H9 (cell line): Measurements from ENCODE around the gene OXCT2. TPM values are rescaled to one million over a fixed set of nuclear protein-coding genes. Genes with fewer than 3 reads are reported as not detected.
"Not testable (repeated sequence)": the region's sequence is repeated elsewhere in the genome, so short reads cannot be mapped to it uniquely, and the experiment has no call there.

ENCODE experiments used
- DNase-seq: peaks from one replicate; pipeline ENCODE4 v3.0.0-alpha.2; 2017
- H2AFZ ChIP-seq: one replicate; pipeline ENCODE4 v1.6.1; 2013; ENCODE audit warnings: mild to moderate bottlenecking, low read length, control low read depth, moderate library complexity
- H2AK5ac ChIP-seq: 2 replicates; pipeline ENCODE4 v1.6.1; 2013; ENCODE audit warnings: low read length, control low read depth, mixed read lengths; ENCODE audit not compliant: insufficient read length
- H2BK120ac ChIP-seq: one replicate; pipeline ENCODE4 v1.6.1; 2013; ENCODE audit warnings: low read depth, mild to moderate bottlenecking, low read length, control low read depth, inconsistent platforms; ENCODE audit not compliant: poor library complexity, severe bottlenecking
- H2BK12ac ChIP-seq: 2 replicates; pipeline ENCODE4 v1.6.1; 2013; ENCODE audit warnings: low read length, control low read depth, mixed read lengths, low read depth; ENCODE audit not compliant: insufficient read length
- H2BK15ac ChIP-seq: 2 replicates; pipeline ENCODE4 v1.6.1; 2013; ENCODE audit warnings: low read depth, low read length, control low read depth
- H2BK20ac ChIP-seq: one replicate; pipeline ENCODE4 v1.6.1; 2013; ENCODE audit warnings: low read depth, mild to moderate bottlenecking, low read length, control low read depth, inconsistent platforms; ENCODE audit not compliant: poor library complexity, severe bottlenecking
- H2BK5ac ChIP-seq: 2 replicates; pipeline ENCODE4 v1.6.1; 2013; ENCODE audit warnings: low read length, control low read depth, mixed read lengths; ENCODE audit not compliant: insufficient read length
- H3K14ac ChIP-seq: 2 replicates; pipeline ENCODE4 v1.6.1; 2013; ENCODE audit warnings: low read length, control low read depth; ENCODE audit not compliant: insufficient read depth
- H3K18ac ChIP-seq: 2 replicates; pipeline ENCODE4 v1.6.1; 2013; ENCODE audit warnings: low read depth, mild to moderate bottlenecking, mixed read lengths, low read length, control low read depth; ENCODE audit not compliant: insufficient read length
- H3K23ac ChIP-seq: 2 replicates; pipeline ENCODE4 v1.6.1; 2013; ENCODE audit warnings: low read length, control low read depth, mixed read lengths, low read depth; ENCODE audit not compliant: insufficient read length
- H3K23me2 ChIP-seq: 2 replicates; pipeline ENCODE4 v1.6.1; 2013; ENCODE audit warnings: low read depth, mild to moderate bottlenecking, mixed read lengths, low read length, control low read depth; ENCODE audit not compliant: insufficient read length, poor library complexity, severe bottlenecking
- H3K27ac ChIP-seq: 2 replicates; pipeline ENCODE4 v1.5.1; 2013; ENCODE audit warnings: low read length, control low read depth, mixed read lengths, low read depth; ENCODE audit not compliant: insufficient read length
- H3K27me3 ChIP-seq: 2 replicates; pipeline ENCODE4 v1.6.1; 2013; ENCODE audit warnings: low read length, control low read depth, inconsistent platforms; ENCODE audit not compliant: insufficient read depth
- H3K4ac ChIP-seq: 2 replicates; pipeline ENCODE4 v1.6.1; 2013; ENCODE audit warnings: low read depth, mild to moderate bottlenecking, control low read depth, inconsistent platforms, low read length, moderate library complexity
- H3K4me1 ChIP-seq: 2 replicates; pipeline ENCODE4 v1.6.1; 2013; ENCODE audit warnings: low read length, control low read depth, inconsistent platforms; ENCODE audit not compliant: insufficient read depth
- H3K4me2 ChIP-seq: 2 replicates; pipeline ENCODE4 v1.6.1; 2013; ENCODE audit warnings: low read length, control low read depth, mixed read lengths; ENCODE audit not compliant: insufficient read length, insufficient read depth
- H3K56ac ChIP-seq: 2 replicates; pipeline ENCODE4 v1.6.1; 2013; ENCODE audit warnings: low read depth, mild to moderate bottlenecking, mixed read lengths, low read length, control low read depth; ENCODE audit not compliant: insufficient read length
- H3K79me1 ChIP-seq: 2 replicates; pipeline ENCODE4 v1.6.1; 2013; ENCODE audit warnings: low read depth, mild to moderate bottlenecking, moderate library complexity, low read length, control low read depth, inconsistent platforms; ENCODE audit not compliant: insufficient read depth, poor library complexity, severe bottlenecking
- H3K79me2 ChIP-seq: 2 replicates; pipeline ENCODE4 v1.6.1; 2013; ENCODE audit warnings: low read length, control low read depth, inconsistent platforms; ENCODE audit not compliant: insufficient read depth
- H3K9ac ChIP-seq: 2 replicates; pipeline ENCODE4 v1.6.1; 2013; ENCODE audit warnings: low read length, control low read depth, mixed read lengths; ENCODE audit not compliant: insufficient read length; ENCODE audit errors: extremely low read depth
- H3K9me3 ChIP-seq: one replicate; pipeline ENCODE4 v1.6.1; 2013; ENCODE audit warnings: low read depth, low read length, inconsistent platforms; ENCODE audit not compliant: control insufficient read depth
- H3T11ph ChIP-seq: one replicate; pipeline ENCODE4 v1.6.1; 2013; ENCODE audit warnings: mild to moderate bottlenecking, low read length, control low read depth, inconsistent platforms
- H4K20me1 ChIP-seq: one replicate; pipeline ENCODE4 v1.6.1; 2013; ENCODE audit not compliant: control insufficient read depth, insufficient read length, insufficient read depth
- H4K5ac ChIP-seq: 2 replicates; pipeline ENCODE4 v1.6.1; 2013; ENCODE audit warnings: low read depth, mild to moderate bottlenecking, mixed read lengths, low read length, control low read depth; ENCODE audit not compliant: insufficient read length
- H4K8ac ChIP-seq: replicated peaks from 2 replicates; pipeline ENCODE4 v1.6.1; 2013; ENCODE audit warnings: low read length, control low read depth, mixed read lengths, low read depth; ENCODE audit not compliant: insufficient read length
- H4K91ac ChIP-seq: 2 replicates; pipeline ENCODE4 v1.6.1; 2013; ENCODE audit warnings: low read depth, mild to moderate bottlenecking, moderate library complexity, mixed read lengths, low read length, control low read depth; ENCODE audit not compliant: insufficient read length
- H3K27ac Mint-ChIP-seq, 3 experiments: 2 replicates in 2 of 3; 3 replicates in 1 of 3; pipeline ENCODE4 v1.8.0; 2020 to 2021; ENCODE audit warnings: mixed read lengths in 3 of 3, mild to moderate bottlenecking in 1 of 3, moderate library complexity in 1 of 3
- H3K27me3 Mint-ChIP-seq: 2 replicates; pipeline ENCODE4 v1.8.0; 2021; ENCODE audit warnings: low read depth, mild to moderate bottlenecking, moderate library complexity, mixed read lengths
- H3K36me3 Mint-ChIP-seq, 3 experiments: 2 replicates in 2 of 3; 3 replicates in 1 of 3; pipeline ENCODE4 v1.8.0; 2020 to 2021; ENCODE audit warnings: low read depth in 3 of 3, mixed read lengths in 3 of 3; ENCODE audit not compliant: insufficient read depth in 1 of 3
- H3K4me1 Mint-ChIP-seq, 2 experiments: 2 replicates each; pipeline ENCODE4 v1.8.0; 2020; ENCODE audit warnings: mixed read lengths in 2 of 2
- H3K4me3 Mint-ChIP-seq, 2 experiments: 2 replicates in 1 of 2; 3 replicates in 1 of 2; pipeline ENCODE4 v1.8.0; 2020 to 2021; ENCODE audit warnings: mild to moderate bottlenecking in 2 of 2, mixed read lengths in 2 of 2, moderate library complexity in 1 of 2
- H3K9me3 Mint-ChIP-seq, 2 experiments: 2 replicates in 1 of 2; 3 replicates in 1 of 2; pipeline ENCODE4 v1.8.0; 2020; ENCODE audit warnings: mild to moderate bottlenecking in 2 of 2, mixed read lengths in 2 of 2, moderate library complexity in 1 of 2
- WGBS: extraction: QIAGEN DNeasy Blood & Tissue Kit; methylation state at CpG from one replicate; pipeline ENCODE4 v1.1.7; 2013; ENCODE audit warnings: missing lambda C conversion rate, low lambda C conversion rate, mixed read lengths; ENCODE audit not compliant: insufficient read length; ENCODE audit errors: extremely low coverage; 5-methylcytosine and 5-hydroxymethylcytosine counted together
- total RNA-seq: library from RNA; stranded (reverse); gene quantifications from 2 replicates; pipeline ENCODE4 v1.2.1, GENCODE V29; 2021

The OXCT2 gene
- total RNA-seq, 1 experiment from 2014 or later = 3.7 TPM

GRCh38 chr1:39786303-39787107, 15.4 kb upstream of the OXCT2 start:
- not testable (repeated sequence) for H4K91ac ChIP-seq, H3K4ac ChIP-seq, H4K20me1 ChIP-seq, H3K14ac ChIP-seq, H3K27ac Mint-ChIP-seq, H3K18ac ChIP-seq, H2BK20ac ChIP-seq, H3K23me2 ChIP-seq, H3K27ac ChIP-seq, H4K8ac ChIP-seq, H2AFZ ChIP-seq, H2BK120ac ChIP-seq, H2BK15ac ChIP-seq, H3K9ac ChIP-seq, H2BK12ac ChIP-seq, H3K9me3 Mint-ChIP-seq, H3K56ac ChIP-seq, H2AK5ac ChIP-seq, H3K79me1 ChIP-seq, H3K36me3 Mint-ChIP-seq, DNase-seq, H3K4me1 ChIP-seq, H3K4me3 Mint-ChIP-seq, H3K9me3 ChIP-seq, H4K5ac ChIP-seq, H3T11ph ChIP-seq, H3K79me2 ChIP-seq, H3K23ac ChIP-seq, H3K4me2 ChIP-seq, H3K4me1 Mint-ChIP-seq, H2BK5ac ChIP-seq
- peaks cover 80% of the 10 kb centered on the region for H3K27me3 Mint-ChIP-seq
- peaks cover 23% of the 10 kb centered on the region; the same call in 1 of the 2 replicates for H3K27me3 ChIP-seq
- WGBS = no CpG with 5 or more reads among the region's 12 CpGs

GRCh38 chr1:39782685-39783084, 11.5 kb upstream of the OXCT2 start:
- H3K27ac ChIP-seq, H3K23me2 ChIP-seq, H3K79me2 ChIP-seq, H4K20me1 ChIP-seq, H3K4me3 Mint-ChIP-seq, H3K79me1 ChIP-seq, H3K4me2 ChIP-seq, H2BK20ac ChIP-seq, H3K9me3 ChIP-seq, H3T11ph ChIP-seq, H2BK120ac ChIP-seq, H2AK5ac ChIP-seq, H2BK5ac ChIP-seq, H4K91ac ChIP-seq, H3K14ac ChIP-seq, H2BK15ac ChIP-seq, H2AFZ ChIP-seq, H3K36me3 Mint-ChIP-seq, H3K4me1 Mint-ChIP-seq, H3K18ac ChIP-seq, H3K23ac ChIP-seq, H3K4ac ChIP-seq, H3K27ac Mint-ChIP-seq, H3K4me1 ChIP-seq, H4K8ac ChIP-seq, DNase-seq, H3K56ac ChIP-seq, H4K5ac ChIP-seq, H3K9me3 Mint-ChIP-seq, H2BK12ac ChIP-seq, H3K9ac ChIP-seq: not testable (repeated sequence)
- no CpG with 5 or more reads among the region's 10 CpGs for WGBS
- H3K27me3 ChIP-seq = peaks cover 14% of the 10 kb centered on the region; the same call in 1 of the 2 replicates
- H3K27me3 Mint-ChIP-seq = peaks cover 83% of the 10 kb centered on the region
